WTC11 (cell line): ENCODE measurements around the gene ATXN1L.
"Not testable (repeated sequence)": the region's sequence is repeated elsewhere in the genome, so short reads cannot be mapped to it uniquely, and the experiment has no call there.

Experiments
- ATF1 ChIP-seq: sonication (generic); formaldehyde crosslinking; IDR thresholded peaks from 2 replicates; pipeline ENCODE4 v1.8.1; 2023; ENCODE audit warnings: mild to moderate bottlenecking, moderate library complexity, missing genetic modification reagents
- ZNF121 ChIP-seq: sonication (generic); formaldehyde crosslinking; IDR thresholded peaks from 2 replicates; pipeline ENCODE4 v1.8.0; 2023; ENCODE audit warnings: missing genetic modification reagents
- TF ChIP-seq, protein P1 (sequence below): fragments of 200-600 bp; IDR thresholded peaks from 2 replicates; pipeline ENCODE4 v1.8.0; 2022; ENCODE audit warnings: antibody characterized with exemption
- TF ChIP-seq, protein P2 (sequence below): sonication (generic); formaldehyde crosslinking; IDR thresholded peaks from 2 replicates; pipeline ENCODE4 v1.8.0; 2022; ENCODE audit warnings: mild to moderate bottlenecking, missing genetic modification reagents

GRCh38 chr16:71832112-71832511, 13.7 kb upstream of the ATXN1L start:
- TF ChIP-seq, protein P1, sequence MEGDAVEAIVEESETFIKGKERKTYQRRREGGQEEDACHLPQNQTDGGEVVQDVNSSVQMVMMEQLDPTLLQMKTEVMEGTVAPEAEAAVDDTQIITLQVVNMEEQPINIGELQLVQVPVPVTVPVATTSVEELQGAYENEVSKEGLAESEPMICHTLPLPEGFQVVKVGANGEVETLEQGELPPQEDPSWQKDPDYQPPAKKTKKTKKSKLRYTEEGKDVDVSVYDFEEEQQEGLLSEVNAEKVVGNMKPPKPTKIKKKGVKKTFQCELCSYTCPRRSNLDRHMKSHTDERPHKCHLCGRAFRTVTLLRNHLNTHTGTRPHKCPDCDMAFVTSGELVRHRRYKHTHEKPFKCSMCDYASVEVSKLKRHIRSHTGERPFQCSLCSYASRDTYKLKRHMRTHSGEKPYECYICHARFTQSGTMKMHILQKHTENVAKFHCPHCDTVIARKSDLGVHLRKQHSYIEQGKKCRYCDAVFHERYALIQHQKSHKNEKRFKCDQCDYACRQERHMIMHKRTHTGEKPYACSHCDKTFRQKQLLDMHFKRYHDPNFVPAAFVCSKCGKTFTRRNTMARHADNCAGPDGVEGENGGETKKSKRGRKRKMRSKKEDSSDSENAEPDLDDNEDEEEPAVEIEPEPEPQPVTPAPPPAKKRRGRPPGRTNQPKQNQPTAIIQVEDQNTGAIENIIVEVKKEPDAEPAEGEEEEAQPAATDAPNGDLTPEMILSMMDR, result not testable (repeated sequence)
- TF ChIP-seq ATF1, ZNF121: not testable (repeated sequence)
- TF ChIP-seq, protein P2, sequence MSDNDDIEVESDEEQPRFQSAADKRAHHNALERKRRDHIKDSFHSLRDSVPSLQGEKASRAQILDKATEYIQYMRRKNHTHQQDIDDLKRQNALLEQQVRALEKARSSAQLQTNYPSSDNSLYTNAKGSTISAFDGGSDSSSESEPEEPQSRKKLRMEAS (CRISPR knock-in tag), result not testable (repeated sequence)
